ENCODE data around the gene SETD1B.

DNA sequence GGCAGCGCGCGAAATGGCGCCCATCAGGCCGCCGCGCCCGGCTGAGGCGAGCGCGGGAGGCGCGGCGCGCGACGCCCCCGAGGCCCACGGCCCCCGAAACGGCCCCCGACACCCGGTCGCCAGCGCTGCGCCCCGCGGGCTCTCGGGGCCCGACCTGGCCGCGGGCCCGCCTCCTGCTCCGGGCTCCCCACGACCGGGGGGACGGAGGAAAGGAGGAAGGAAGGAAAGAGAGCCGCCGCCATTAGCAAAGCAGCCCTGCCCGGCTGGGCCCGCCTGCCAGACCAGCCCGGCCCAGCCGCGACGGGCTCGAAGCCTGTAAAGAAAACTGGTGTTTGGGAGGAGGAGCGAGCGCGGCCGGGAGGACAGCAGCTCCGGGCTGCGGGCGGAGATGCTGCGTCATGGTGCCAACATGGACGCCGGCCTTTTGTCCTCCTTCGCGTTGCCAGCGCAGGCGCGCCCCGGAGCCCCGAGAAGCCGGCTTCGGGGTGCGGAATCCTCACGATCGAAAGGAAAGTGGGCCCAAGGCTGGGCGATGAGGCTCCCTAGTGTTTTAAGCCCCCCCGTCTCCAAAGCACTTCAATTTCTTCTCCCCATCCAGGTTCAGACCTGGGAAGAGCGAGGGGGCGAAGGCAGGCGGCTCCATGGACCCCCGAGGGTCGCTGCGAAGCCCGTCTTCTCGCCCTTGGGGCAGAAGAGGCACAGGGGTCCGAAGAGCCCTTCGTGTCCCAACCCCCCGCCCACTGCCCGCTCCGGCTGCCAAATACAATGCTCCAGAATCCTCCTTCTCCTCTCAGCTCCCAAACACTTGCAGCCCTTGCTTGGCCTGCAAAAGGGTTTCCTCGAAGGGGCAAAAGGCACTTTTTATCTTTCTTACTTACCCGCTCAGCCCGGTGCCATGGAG lies 2.9 kb upstream of the SETD1B start:
- TF ChIP-seq CTCF (IDR thresholded peaks at IDR 0.05), result no peak
- no peak for TF ChIP-seq POLR2A (IDR thresholded peaks at IDR 0.05)
